ENCODE results near the gene NEK11.

DNA sequence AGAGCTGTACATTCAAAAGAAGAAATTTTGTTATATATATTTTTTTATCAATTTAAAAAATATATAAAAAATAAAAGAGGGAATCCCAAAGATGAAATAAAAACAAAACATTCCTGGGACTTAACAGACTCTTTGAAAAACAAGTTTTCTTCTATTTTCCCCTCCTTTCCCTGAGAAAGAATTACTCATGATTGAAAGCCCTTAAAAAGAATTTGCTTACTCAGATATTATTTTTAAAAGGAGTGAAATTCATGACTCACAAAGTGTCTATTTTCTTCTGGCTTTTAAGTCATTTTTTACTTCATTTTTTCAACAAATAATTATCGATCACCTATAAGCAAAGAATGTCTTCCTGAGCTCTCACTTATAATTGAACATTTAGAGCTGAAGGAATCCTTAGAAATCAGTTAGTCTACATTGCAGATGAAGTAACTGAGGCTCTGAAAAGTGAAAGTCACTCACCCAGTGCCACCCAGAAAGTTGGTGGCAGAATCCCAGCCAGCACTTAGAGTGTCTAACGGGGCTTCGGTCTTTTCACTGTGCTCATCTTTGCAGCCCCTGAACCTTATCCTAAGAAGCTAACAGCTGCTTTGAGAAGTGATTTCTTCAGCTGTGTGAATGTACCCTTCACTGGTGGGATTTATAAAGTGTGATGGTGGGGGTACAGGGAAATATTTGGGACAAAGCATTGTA lies 312.4 kb downstream of the NEK11 start:
- TF ChIP-seq ZNF274 (IDR thresholded peaks at IDR 0.05; ENCODE audit: low read depth, low read length), result no peak
- TF ChIP-seq SUZ12 (IDR thresholded peaks at IDR 0.05; ENCODE audit: extremely low read depth, insufficient read depth, insufficient read length), result no peak

Data from NT2/D1 (cell line).